GM12892 (cell line): ENCODE data around the gene EIF4A3. TPM values are rescaled to one million over a fixed set of nuclear protein-coding genes. Genes with fewer than 3 reads are reported as not detected.
A peak's percentile ranks its signal among the peaks of the same experiment; 100 is the strongest.

Source experiments
- DNase-seq: peaks from one replicate; pipeline ENCODE4 v3.0.0; 2011; ENCODE audit not compliant: insufficient read length
- FAIRE-seq: peaks from 2 replicates; lab custom pipeline; 2011; peaks lifted over from hg19 to GRCh38; lab: Jason Lieb, UNC
- POLR2A ChIP-seq: IDR thresholded peaks from 2 replicates; pipeline ENCODE4 v1.6.1; 2011; ENCODE audit warnings: low read depth, low read length, control low read depth
- POLR2AphosphoS5 ChIP-seq: IDR thresholded peaks from 2 replicates; pipeline ENCODE4 v1.6.1; 2011; ENCODE audit warnings: low read depth, low read length, control low read depth
- TAF1 ChIP-seq: IDR thresholded peaks from 2 replicates; pipeline ENCODE4 v1.6.1; 2011; ENCODE audit warnings: low read depth, mild to moderate bottlenecking, control low read depth, low read length, borderline replicate concordance
- polyA plus RNA-seq: library from polyadenylated mRNA; unstranded; fragments of >200 nt; gene quantifications from one replicate; pipeline ENCODE4 v1.2.1, GENCODE V29; 2012; ENCODE audit warnings: missing spikeins, inconsistent platforms; ENCODE audit not compliant: missing spikeins

EIF4A3 gene
- polyA plus RNA-seq = 114 TPM

GRCh38 chr17:80147035-80147822 lies at the start of gene EIF4A3:
EIF4A3 (minus strand) TSS chr17:80147128; CDS start chr17:80146961, 167 bp downstream.
- peak; percentile 100 for FAIRE-seq
- TF ChIP-seq POLR2AphosphoS5 (peak; percentile 86), TAF1 (peak; percentile 5; the same call in 1 of the 2 replicates), POLR2A (peak; percentile 93; the same call in 1 of the 2 replicates)
- DNase-seq = peak; percentile 95

- DNase-seq (no peak), FAIRE-seq (no peak)
- TF ChIP-seq POLR2AphosphoS5 (no peak), POLR2A (no peak), TAF1 (no peak)
These were observed 49.7 kb upstream of the EIF4A3 start for GRCh38 chr17:80196652-80197051.

GRCh38 chr17:80195671-80196529 lies 49.0 kb upstream of the EIF4A3 start:
- DNase-seq = peak; percentile 54
- no peak for FAIRE-seq
- TF ChIP-seq TAF1 = no peak
- no peak for TF ChIP-seq POLR2A
- TF ChIP-seq POLR2AphosphoS5 = no peak

- TF ChIP-seq POLR2AphosphoS5 = no peak
- no peak for TF ChIP-seq POLR2A
- TF ChIP-seq TAF1 = no peak
- FAIRE-seq (no peak), DNase-seq (no peak)
These were observed 48.2 kb upstream of the EIF4A3 start for GRCh38 chr17:80195141-80195540.

- DNase-seq (no peak), FAIRE-seq (no peak)
- TF ChIP-seq POLR2AphosphoS5 (no peak), TAF1 (no peak), POLR2A (no peak)
These were observed 45.1 kb upstream of the EIF4A3 start for GRCh38 chr17:80191865-80192661.

GRCh38 chr17:80191192-80191591 lies 44.3 kb upstream of the EIF4A3 start:
- FAIRE-seq = no peak
- TF ChIP-seq POLR2AphosphoS5 = no peak
- no peak for TF ChIP-seq POLR2A
- no peak for TF ChIP-seq TAF1
- no peak for DNase-seq

GRCh38 chr17:80190716-80191115 lies 43.8 kb upstream of the EIF4A3 start:
- DNase-seq (no peak), FAIRE-seq (no peak)
- TF ChIP-seq TAF1 (no peak), POLR2AphosphoS5 (no peak), POLR2A (no peak)

- FAIRE-seq (no peak), DNase-seq (no peak)
- no peak for TF ChIP-seq TAF1
- TF ChIP-seq POLR2A = no peak
- TF ChIP-seq POLR2AphosphoS5 = no peak
These were observed 42.7 kb upstream of the EIF4A3 start for GRCh38 chr17:80189611-80190010.

- no peak for DNase-seq
- TF ChIP-seq POLR2AphosphoS5 (no peak), TAF1 (no peak)
- FAIRE-seq = no peak
These were observed 40.6 kb upstream of the EIF4A3 start for GRCh38 chr17:80187515-80187941.

- DNase-seq = no peak
- TF ChIP-seq POLR2A (no peak), TAF1 (no peak), POLR2AphosphoS5 (no peak)
- no peak for FAIRE-seq
These were observed 40.2 kb upstream of the EIF4A3 start for GRCh38 chr17:80187090-80187489.
